Kidney capillary endothelial cell (primary cell): Measurements from ENCODE around the gene CASP4.
"Not testable (repeated sequence)": the region's sequence is repeated elsewhere in the genome, so short reads cannot be mapped to it uniquely, and the experiment has no call there.

Source experiments
- DNase-seq: peaks from one replicate; pipeline ENCODE4 v3.0.0-alpha.2; 2018; ENCODE audit warnings: low spot score

CASP4 gene

DNA sequence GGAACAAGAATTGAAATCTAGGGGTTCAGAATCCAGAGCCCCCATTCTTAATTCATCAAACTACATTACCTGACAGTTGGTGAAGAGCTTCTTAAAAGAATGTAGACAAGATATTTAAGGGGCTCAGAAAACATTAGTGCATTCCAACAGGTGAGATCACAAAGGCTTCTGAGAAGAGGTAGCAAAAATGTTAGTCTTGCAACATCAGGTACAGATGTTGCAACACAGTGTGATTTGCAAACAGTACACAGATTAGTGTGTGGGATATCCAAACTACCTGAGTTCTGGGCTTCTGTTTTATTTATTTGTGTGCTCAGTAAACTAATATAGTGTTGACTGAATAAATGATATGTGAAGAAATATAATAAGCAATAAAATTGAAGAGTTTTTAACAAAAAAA is 11.8 kb downstream of the CASP4 start:
- no peak for DNase-seq

DNA sequence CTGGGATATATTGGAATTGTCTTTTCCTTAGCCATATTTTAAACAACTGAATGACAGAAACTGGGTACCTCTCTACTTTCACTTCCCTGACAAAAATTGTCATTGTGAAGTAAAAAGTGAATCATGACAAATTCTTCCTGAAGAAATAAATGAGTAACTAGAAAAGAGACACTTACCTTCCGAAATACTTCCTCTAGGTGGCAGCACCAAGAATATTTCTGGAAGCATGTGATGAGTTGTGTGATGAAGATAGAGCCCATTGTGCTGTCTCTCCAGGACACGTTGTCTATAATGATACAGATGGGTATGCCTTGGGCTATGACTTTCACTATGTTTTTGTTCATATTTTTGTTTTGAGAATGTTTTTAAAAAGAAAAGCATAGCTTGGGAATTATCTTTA is 21.5 kb downstream of the CASP4 start:
- peak; percentile 60 for DNase-seq

DNA sequence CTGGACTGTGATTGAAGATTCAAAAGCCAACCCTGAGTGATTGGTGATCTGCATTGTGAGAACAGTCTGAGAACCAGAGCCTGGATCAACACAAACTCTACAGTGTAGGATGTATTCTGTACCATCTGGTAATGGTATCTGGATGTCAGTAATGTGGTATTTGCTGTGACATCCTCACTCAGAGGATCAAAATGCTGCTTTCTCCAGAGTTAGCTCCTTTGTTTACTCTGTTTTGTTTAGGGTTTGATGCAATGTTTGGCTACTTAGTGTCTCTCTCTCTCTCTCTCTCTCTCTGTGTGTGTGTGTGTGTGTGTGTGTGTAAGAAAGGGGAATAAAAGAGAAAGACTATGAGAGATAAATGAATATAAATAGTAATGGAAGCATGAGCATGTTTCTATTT is 24.3 kb downstream of the CASP4 start:
- DNase-seq: no peak

DNA sequence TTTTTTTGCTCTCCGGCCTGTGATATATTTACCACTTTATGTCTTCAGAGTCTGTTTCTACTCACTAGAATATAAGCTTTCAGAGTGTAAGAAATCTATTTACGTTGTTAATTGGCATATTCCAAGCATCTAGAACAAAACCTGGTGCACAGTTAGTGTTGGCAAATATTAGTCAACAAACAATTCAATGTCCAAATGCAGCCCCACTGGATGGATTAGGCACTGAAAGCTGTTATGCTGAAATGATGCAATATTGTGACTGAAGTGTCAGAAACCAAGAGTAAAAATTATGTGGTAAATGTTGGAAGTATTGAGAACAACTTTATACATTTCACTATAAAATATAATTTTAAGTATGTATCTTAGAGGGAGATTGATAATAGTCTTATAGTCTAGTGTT is 24.8 kb downstream of the CASP4 start:
- DNase-seq: no peak

DNA sequence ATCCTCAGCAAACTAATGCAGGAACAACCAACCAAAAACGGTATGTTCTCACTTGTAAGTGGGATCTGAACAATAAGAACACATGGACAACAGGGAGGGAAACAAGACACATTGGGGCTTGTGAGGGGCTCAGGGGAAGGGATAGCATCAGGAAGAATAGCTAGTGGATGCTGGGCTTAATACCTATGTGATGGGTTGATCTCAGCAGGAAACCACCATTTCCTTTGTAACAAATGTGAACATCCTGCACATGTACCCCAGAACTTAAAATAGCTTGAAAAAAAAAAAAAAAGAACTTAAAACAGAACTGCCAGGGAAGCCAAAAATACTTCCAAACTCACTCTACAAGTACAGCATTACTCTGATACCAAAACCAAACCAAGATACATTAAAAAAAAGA is 33.8 kb downstream of the CASP4 start:
- no peak for DNase-seq

DNA sequence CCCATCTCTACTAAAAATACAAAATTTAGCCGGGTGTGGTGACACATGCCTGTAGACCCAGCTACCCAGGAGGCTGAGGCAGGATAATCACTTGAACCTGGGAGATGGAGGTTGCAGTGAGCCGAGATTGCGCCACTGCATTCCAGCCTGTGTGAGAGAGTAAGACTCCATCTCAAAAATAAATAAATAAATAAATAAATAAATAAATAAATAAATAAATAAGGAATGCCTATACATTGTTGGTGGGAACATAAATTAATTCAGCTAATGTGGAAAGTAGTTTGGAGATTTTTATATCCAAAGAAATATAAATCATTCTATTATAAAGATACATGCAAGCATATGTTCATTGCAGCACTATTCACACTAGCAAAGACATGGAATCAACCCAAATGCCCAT is 34.3 kb downstream of the CASP4 start:
- not testable (repeated sequence) for DNase-seq

DNA sequence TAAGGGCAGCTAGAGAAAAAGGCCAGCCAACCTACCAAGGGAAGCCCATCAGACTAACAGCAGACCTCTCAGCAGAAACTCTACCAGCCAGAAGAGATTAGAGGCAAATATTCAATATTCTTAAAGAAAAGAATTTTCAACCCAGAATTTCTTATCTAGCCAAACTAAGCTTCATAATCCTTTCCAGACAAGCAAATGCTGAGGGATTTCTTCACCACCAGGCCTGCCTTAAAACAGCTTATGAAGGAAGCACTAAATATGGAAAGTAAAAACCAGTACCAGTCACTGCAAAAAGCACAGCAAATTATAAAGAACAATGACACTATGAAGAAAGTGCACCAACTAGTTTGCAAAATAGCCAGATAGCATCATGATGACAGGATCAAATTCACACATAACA is 39.6 kb downstream of the CASP4 start:
- DNase-seq: no peak

DNA sequence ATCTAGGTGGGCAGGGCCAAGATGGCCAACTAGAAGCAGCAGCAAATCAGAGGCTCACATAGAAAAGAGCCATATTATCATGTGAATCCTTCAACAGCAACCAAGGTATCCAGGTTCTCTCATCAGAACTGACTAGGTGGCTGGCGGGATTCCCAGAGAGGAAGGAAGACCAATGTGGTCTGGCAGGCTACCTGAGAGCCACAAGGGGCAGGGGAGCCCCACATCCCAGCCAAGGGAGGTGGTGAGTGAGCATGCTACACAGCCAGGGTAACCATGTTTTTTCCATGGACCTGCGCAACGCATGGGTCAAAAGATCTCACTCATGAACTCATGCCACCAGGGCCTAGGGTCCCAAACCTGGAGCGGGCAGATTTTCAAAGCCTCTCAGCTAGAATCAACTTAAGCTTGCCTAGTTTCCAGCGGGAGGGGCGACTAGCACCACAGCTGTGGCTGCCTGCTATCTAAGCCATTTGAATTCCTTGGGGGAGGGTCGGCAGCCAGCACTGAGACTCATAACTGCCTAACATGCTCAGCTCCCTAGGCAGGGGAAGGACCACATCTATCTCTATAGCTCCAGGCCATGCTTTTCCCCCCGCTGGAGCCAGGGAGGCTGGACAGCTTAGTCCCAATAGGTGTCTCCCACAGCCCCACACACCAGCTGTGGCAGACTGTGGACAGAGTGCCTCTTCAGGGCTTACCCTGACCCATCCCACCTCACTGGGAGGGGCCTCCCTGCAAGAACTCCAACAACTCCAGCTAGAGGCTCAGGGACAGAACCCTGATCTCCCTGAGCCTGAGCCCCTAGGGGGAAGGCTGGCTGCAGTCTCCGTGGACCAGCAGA is 41.4 kb downstream of the CASP4 start:
- no peak for DNase-seq

DNA sequence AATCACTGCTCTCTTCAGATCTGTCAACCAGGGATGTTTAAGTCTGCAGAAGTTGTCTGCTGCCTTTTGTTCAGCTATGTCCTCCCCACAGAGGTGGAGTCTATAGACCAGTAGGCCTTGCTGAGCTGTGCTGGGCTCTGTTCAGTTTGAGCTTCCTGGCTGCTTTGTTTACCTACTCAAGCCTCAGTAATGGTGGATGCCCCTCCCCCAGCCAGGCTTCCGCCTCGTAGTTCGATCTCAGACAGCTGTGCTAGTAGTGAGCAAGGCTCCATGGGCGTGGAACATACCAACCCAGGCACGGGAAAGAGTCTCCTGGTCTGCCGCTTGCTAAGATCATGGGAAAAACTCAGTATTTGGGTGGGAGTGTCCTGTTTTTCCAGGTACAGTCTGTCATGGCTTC is 42.5 kb downstream of the CASP4 start:
- DNase-seq: no peak

DNA sequence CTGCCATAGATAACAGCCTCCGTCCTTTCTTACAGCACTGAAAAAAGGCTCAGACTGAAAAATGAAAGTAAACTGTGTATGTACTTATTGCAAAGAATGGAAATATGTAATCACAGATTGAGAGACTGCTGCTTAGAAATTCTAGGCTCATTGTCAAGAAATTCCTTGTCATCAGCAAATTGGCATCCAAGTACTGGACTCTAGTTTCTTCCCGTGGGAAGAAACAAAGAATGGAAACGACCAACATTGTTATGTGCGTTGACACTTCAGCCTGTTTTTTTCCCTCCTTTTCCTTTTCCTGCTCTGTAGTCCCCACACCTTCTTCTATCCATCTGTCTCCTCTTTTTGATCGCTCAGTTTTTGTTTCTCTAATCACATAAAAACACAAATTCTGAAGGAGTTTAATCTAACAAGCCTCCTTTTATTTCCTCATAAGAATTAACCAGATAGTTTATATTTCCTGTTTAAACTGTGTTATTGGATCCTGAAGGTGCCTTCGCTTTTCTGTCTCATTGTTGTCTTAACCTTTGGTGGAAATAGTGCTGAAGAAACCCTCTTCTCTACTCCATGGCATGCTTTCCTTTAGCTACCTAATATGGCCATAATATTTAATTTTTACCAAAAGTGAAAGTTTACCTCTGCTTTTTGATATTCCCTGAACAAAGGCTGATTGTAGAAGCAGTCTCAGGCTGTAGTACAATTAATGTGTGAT is 50.1 kb downstream of the CASP4 start:
- no peak for DNase-seq

DNA sequence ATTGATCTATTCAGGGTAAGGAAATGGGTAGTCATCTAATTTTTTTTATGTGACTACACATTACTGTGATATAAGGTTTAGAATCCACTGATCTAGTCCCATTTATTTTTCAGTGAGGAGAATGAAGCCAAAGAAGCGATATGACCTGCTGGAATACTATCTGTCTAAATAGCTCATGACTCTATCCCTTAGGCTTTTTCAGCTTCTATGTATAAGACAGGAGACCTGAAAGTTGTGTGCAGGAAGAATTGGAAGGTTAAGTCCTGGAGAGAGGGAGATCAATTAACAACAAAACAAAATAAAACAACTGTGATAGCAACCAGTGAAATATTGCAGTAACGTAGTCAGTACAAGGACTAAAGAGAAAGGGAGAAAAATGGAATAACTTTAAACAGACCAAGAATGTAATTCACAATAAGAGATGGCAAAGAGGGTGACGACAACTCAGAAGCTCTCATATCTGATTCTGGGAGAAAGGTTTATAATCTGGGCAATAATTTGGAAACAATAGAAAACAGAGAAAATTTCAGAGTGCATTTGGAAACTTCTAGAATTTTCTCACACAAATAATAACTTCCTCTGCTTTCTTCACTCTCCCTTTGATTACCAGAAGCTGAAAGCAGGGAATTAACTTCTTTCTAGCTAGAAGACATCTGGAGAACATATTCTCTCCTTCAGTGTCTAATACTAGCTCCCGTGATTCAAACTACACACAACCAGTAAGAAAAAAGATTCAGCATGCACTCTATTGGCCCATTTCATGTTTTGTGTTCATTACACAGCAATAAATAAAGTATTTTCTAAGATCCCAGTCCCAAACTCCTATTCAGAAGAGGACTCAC is 50.9 kb downstream of the CASP4 start:
- no peak for DNase-seq

DNA sequence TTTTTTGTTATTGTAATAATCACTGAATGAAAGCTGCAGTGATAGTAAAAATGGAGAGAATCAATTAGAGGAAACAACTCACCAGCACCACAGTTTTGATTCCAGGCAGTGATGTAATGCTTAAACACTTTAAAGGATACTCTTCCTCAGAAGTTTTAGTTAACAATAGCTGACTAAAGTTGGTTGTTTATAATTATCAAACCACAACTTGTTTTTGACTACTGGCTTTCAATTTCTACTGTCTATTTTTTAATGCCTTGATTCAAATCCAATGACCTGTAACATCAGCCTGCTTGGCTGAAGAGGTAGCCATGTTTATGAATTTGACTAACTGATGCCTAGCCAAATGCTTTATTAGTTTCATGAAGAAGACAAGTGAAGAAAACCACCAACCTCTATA is 51.9 kb downstream of the CASP4 start:
- no peak for DNase-seq

DNA sequence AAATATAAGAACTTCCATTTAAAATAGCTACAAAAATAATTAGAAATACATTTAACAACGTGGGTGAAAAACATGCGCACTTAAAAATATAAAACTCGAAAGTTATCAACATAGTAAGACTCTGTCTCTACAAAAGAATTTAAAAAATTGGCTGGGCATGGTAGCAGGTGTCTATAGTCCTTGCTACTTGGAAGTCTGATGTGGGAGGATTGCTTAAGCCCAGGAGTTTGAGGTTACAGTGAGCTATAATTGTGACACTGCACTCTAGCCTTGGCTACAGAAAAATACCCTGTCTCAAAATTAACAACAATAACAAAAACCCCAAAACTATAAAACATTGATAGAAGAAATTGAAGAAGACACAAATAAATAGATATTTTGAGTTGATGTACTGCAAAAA is 56.3 kb downstream of the CASP4 start:
- DNase-seq: no peak

DNA sequence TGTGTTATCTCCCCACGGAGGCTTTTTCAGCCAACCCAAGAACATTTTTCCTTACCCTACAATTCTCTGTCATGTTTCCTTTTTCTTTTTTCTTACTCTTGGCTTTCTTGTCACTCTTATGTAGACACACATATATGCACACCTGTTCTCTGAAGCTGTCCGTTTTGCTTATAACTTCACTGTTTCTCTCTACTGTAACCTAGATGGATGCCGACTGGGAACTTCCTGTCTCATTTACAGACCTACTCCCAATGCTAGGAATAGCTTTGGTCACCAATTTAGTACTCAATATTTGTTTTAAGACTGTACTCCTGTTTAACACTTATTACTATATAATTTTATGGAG is 60.2 kb downstream of the CASP4 start:
- no peak for DNase-seq

DNA sequence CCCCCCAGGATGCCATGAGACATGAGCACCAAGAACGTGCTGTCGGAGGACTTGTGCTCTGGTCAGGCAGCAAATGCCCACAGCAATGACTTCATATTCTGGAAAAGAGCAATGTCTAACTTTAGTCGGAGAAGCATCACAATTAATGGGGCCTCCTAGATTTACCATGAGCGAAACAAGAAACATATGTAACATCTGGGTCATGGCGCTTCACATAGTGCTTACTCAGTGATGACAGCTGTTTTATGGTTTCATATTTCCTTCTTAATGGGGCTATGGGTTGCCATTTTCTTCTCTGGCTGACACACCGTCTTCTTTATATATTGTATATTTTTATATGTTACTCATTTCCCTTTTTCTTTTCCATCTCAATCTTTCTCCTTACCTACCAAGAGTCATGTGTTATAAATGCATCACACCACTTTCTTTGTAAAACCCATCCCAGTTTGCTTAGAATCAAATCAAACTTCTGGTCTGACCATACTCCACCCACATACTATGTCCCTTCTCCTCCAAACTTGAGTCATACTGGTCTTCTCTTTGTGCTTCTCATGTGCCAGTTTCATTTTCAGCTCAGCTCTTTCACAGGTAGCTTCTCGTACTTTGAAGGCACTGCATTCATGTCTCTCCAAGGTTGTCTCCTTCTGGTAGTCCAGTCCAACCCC is 60.7 kb downstream of the CASP4 start:
- DNase-seq: no peak

DNA sequence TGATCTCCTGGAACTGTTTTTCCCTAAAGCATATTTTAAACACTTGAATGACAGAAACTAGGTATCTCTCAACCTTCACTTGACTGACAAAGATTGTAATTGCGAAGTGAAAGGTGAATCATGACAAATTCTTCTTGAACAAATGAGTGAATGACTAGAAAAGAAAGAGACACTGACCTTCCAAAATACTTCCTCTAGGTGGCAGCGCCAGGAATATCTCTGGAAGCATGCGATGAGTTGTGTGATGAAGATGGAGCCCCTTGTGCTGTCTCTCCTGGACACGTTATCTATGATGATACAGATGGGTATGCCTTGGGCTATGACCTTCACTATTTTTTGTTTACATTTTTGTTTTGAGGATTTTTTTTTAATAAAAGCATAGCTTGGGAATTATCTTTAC is 63.1 kb downstream of the CASP4 start:
- DNase-seq: no peak

DNA sequence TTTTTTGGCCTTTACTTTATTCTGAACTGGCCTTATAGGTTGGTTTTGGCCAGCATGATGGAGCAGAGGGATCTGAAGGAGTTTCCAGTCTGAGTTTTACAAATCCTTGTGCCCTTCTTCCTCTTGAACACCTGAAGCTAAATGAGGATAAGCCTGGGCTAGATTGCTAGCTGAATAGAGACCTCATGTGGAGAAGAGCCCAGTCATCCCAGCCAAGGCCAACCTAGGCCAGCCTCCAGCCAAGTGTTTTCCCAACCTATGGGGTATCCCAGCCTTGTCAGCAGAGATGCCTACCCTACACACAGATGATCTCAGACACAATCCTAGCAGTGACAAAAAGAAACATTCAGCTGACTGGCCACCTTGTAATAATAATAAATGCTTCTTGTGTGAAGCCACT is 69.1 kb downstream of the CASP4 start:
- DNase-seq: no peak

DNA sequence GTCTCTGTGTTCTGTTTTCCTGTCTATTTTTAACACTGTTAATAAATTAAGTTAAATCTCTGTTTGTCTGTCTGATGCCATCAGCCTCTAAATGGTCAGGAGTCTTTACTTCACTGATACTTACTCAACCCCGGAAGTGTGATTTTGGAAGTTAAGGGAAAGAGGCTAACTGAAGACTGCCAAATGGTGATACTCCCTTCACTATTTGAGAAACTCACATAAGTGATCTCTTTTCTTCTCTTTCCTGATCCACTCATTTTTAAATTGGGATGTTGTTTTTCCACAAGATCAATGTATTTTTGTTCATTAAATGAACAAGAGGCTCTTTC is 69.7 kb downstream of the CASP4 start:
- no peak for DNase-seq

DNA sequence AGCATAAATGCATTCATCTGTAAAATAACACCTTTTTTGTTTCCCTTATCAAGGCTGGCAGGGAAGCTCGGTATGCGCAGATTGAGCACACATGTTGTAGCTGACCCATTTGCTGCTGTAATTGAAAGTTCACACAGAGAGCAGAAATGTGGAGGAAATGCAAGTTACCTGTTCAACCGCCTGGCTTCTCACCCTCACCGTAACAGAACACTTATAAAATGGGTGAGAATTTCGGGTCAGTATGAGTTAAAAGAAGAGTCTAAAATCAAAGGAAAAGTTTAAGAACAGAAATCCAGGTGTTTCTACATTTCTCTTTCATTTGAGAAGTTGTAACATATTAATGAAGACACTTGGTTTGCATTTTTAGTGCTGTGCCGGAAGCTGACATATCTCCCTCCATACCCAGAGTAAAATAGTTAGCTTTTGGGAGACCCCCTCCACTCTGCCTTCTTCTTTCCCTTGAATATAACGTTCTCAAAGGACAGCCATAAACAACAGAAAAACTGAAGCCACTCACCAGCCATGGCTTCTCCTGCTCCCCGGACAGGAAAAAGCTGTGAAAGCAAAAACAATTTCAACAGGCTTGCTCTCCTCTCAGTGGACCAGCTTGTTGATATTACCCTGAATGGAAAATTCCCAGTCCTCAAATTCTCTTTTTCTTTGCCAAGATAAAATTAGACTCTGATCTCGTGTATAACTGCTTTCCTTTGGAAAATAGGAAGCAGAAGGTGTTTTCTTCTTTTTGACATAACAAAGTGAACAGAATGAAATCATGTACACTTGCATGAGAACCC is 70.3 kb downstream of the CASP4 start, which contains the start of gene CASP12:
TSS of gene CASP12 (minus strand) at position 570 of the 794 bp plus-strand sequence.
- DNase-seq: no peak

DNA sequence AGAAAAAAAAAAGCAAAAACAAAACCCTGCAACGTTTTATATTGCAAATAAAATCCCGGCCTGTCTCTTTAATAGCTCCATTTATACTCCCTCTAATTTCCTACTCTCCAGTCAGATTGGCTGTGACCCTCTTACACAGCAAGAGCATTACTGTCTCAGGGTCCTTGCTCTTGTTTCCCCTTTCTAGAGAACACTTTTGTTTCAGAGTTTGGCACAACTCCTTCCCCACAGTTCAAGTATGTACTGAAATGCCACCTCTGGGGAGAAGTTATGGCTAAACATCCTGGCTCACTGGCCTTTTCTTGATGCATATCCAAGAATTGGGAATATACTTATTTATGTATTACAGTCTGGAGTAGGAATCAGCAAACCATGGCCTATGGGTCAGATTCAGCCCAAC is 72.7 kb downstream of the CASP4 start:
- DNase-seq: no peak

DNA sequence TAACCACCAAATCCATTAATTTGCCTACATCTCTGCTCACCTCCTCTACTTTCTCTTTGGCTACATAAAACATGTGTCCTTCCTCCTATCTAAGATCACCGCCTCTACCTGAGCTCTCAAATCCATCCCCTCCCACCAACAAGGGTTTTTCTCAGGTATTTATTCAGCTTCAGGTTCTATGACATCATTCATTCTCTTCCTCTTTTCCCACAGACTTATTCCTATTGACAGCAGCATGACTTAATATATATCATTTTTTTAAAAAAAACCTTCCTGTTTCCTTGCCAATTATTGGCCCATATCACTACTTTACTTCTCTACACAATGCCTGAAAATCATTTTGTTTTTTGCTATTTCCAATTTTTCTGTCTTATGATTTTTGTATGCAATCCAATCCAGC is 74.5 kb downstream of the CASP4 start:
- no peak for DNase-seq
